ENCODE measurements around the gene KLF6. TPM values are rescaled to one million over a fixed set of nuclear protein-coding genes. Genes with fewer than 3 reads are reported as not detected.
A peak's percentile ranks its signal among the peaks of the same experiment; 100 is the strongest.

The KLF6 gene
- total and polyA plus RNA-seq, 9 of the 15 experiments (the other 6 are each of a cell fraction or from before 2014, with no cell fraction given), result 3.2 to 23.9 (median 8.0) TPM

DNA sequence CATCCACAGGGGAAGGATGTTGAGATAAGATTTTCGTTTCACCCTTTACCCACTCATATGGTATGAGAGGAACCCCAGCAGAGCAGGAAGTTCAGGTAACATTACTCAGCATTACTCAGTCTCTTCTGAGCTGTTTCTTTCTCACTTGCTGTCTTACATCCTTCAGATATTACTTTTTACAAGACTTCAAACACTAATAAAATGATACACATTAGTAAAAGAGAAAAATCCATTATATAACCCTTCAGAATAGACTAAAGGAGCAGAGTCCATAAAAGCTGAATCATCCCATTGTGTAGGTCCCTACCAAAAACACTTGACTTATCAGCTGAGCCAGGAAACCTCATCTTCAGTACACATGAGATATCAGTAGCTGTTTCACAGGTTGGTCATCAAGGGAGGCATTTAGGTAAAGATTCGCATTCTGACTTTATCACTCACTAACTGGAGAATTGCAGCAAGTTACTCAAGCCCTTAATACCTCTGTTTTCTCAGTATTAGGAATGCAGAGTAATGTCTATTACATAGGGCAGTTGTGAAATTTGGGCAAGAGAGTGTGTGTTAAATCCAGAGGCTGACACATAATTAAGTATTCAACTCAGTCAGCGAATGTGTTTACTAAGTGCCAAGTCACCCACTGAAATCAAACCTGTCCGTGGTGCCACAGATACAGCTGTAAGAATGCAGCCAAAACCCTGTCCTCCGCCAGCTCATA, 44.7 kb downstream of the KLF6 start (continued):
- peak; percentile 38 for TF ChIP-seq CCNT2 (IDR thresholded peaks at IDR 0.05; ENCODE audit: borderline replicate concordance, extremely low read depth, insufficient read length, low read depth, low read length)
- peak; percentile 81 for TF ChIP-seq DPF2 (IDR thresholded peaks at IDR 0.05)
- 0 out of 2 replicates have a peak, but pooled peaks have one; percentile 48 for TF ChIP-seq SMARCC2 (IDR thresholded peaks at IDR 0.05; ENCODE audit: low read depth)
- TF ChIP-seq U2AF1 (optimal IDR thresholded peaks at IDR 0.05; ENCODE audit: low read depth, low read length), result no peak
- TF ChIP-seq ZEB2 (IDR thresholded peaks at IDR 0.05), result peak; percentile 96
- peak; percentile 65 to 79 for TF ChIP-seq TRIM24 (IDR thresholded peaks at IDR 0.05)
- 0 out of 2 replicates have a peak, but pooled peaks have one; percentile 23 for TF ChIP-seq BHLHE40 (IDR thresholded peaks at IDR 0.05; ENCODE audit: low read length)
- peak in 1 of 2 experiments; percentile 56; a peak in 1 of 3 replicates for TF ChIP-seq CBX3 (IDR thresholded peaks at IDR 0.05; ENCODE audit: borderline replicate concordance in 1 of 2, low read length in 2 of 2)
- TF ChIP-seq NR2C1 (IDR thresholded peaks at IDR 0.05), result no peak
- peak; percentile 10; the same call in 1 of the 2 replicates for TF ChIP-seq NR2C1 (tag; IDR thresholded peaks at IDR 0.05)
- peak; percentile 45 to 70; a peak in 3 of 4 replicates for TF ChIP-seq KDM1A (IDR thresholded peaks at IDR 0.05)
- no peak for TF ChIP-seq RNF2 (IDR thresholded peaks at IDR 0.05)
- TF ChIP-seq, protein P1, sequence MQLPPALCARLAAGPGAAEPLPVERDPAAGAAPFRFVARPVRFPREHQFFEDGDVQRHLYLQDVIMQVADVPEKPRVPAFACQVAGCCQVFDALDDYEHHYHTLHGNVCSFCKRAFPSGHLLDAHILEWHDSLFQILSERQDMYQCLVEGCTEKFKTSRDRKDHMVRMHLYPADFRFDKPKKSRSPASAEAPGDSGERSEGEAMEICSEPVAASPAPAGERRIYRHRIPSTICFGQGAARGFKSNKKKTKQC (CRISPR knock-in tag; IDR thresholded peaks at IDR 0.05), result no peak
- TF ChIP-seq NCOR1 (IDR thresholded peaks at IDR 0.05), result peak; percentile 61
- peak in 1 of 2 experiments; percentile 80; a peak in 2 of 4 replicates for TF ChIP-seq FOXA3 (CRISPR knock-in tag; conservative IDR thresholded peaks at IDR 0.05 in 1 of 2, IDR thresholded peaks at IDR 0.05 in 1 of 2)
- TF ChIP-seq, protein P2, sequence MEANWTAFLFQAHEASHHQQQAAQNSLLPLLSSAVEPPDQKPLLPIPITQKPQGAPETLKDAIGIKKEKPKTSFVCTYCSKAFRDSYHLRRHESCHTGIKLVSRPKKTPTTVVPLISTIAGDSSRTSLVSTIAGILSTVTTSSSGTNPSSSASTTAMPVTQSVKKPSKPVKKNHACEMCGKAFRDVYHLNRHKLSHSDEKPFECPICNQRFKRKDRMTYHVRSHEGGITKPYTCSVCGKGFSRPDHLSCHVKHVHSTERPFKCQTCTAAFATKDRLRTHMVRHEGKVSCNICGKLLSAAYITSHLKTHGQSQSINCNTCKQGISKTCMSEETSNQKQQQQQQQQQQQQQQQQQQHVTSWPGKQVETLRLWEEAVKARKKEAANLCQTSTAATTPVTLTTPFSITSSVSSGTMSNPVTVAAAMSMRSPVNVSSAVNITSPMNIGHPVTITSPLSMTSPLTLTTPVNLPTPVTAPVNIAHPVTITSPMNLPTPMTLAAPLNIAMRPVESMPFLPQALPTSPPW (CRISPR knock-in tag; IDR thresholded peaks at IDR 0.05), result peak; percentile 25; the same call in 1 of the 2 replicates
- 0 out of 2 replicates have a peak, but pooled peaks have one; percentile 14 for TF ChIP-seq CXXC5 (CRISPR knock-in tag; IDR thresholded peaks at IDR 0.05)
- peak; percentile 48 for TF ChIP-seq MTA2 (IDR thresholded peaks at IDR 0.05; ENCODE audit: low read depth)
- peak; percentile 47; the same call in 1 of the 2 replicates for TF ChIP-seq CREM (IDR thresholded peaks at IDR 0.05; ENCODE audit: low read depth)
- TF ChIP-seq MAFG (tag; conservative IDR thresholded peaks at IDR 0.05), result peak; percentile 90
- TF ChIP-seq, protein P3, sequence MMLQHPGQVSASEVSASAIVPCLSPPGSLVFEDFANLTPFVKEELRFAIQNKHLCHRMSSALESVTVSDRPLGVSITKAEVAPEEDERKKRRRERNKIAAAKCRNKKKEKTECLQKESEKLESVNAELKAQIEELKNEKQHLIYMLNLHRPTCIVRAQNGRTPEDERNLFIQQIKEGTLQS (IDR thresholded peaks at IDR 0.05), result peak; percentile 43; the same call in 1 of the 2 replicates
- TF ChIP-seq, protein P3 (CRISPR knock-in tag; conservative IDR thresholded peaks at IDR 0.05), result no peak
- no peak for TF ChIP-seq HMGN3 (IDR thresholded peaks at IDR 0.05; ENCODE audit: borderline replicate concordance, extremely low read depth, insufficient read length, low read depth, low read length)
- TF ChIP-seq, protein P4, sequence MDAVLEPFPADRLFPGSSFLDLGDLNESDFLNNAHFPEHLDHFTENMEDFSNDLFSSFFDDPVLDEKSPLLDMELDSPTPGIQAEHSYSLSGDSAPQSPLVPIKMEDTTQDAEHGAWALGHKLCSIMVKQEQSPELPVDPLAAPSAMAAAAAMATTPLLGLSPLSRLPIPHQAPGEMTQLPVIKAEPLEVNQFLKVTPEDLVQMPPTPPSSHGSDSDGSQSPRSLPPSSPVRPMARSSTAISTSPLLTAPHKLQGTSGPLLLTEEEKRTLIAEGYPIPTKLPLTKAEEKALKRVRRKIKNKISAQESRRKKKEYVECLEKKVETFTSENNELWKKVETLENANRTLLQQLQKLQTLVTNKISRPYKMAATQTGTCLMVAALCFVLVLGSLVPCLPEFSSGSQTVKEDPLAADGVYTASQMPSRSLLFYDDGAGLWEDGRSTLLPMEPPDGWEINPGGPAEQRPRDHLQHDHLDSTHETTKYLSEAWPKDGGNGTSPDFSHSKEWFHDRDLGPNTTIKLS (IDR thresholded peaks at IDR 0.05; ENCODE audit: borderline replicate concordance, low read depth), result no peak
- peak; percentile 82 for TF ChIP-seq MAFF (IDR thresholded peaks at IDR 0.05; ENCODE audit: low read length)
- TF ChIP-seq DMBX1 (CRISPR knock-in tag; IDR thresholded peaks at IDR 0.05; ENCODE audit: borderline replicate concordance), result peak; percentile 55; the same call in 1 of the 2 replicates

Data from K562 (cell line).